GM13977 (cell line): ENCODE measurements around the gene ORMDL3.
"Not testable (repeated sequence)": the region's sequence is repeated elsewhere in the genome, so short reads cannot be mapped to it uniquely, and the experiment has no call there.

Experiments used
- DNase-seq: peaks from one replicate; pipeline ENCODE4 v3.0.0; 2012; ENCODE audit warnings: low spot score
- in situ Hi-C: fragments of 300-500 bp; cut with MboI; formaldehyde crosslinking; loops from one replicate; pipeline ENCODE4 v1.12.0; 2022; ENCODE audit warnings: low sequenced_read_pairs, low pct_unique_long_range_greater_than_20kb, mixed read lengths, inconsistent platforms; ENCODE audit not compliant: unreplicated experiment
- TF ChIP-seq, protein P1 (sequence below): IDR thresholded peaks from 2 replicates; pipeline ENCODE4 v1.5.1; 2012; ENCODE audit warnings: mild to moderate bottlenecking, control low read depth; ENCODE audit not compliant: insufficient read depth; ENCODE audit errors: extremely low read depth, missing control alignments

The ORMDL3 gene

DNA sequence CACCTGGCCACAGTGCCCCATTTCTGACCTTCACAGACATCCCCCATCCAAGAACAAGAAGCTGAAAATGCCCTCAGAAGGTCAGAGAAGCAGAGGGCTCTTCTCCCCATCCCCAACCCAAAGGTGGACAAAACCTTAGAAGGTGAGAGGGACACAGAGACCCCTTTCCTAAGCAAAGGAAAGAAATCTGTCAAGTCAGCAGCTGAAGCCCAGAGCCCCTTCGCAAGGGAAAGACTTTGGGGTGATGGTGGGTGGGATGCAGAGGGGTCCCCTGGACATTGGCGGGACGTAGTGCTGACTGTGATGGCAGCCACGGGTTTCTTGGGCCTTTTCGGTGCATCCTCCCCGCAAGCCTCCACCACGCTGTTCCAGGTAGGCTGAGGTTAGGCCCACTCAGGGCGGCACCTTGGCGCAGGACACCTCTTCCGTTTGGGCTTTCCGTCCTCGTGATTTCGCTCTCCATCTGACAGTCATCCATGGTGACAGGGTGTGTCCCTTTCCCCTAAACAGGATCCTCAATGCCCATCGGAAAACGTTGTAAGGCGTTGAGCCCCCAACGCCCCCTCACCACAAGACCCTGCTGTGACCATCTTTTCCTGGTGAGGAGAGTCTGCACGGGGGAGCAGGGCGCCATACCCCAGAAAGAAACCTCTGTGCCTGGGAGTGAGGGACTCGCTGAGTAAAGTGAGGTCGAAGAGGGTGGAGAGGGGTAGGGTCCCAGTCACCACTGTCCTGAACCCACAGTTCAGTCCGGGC lies 24.7 kb upstream of the ORMDL3 start:
- in situ Hi-C loops = no loop called here
- DNase-seq = no peak
- TF ChIP-seq, protein P1, sequence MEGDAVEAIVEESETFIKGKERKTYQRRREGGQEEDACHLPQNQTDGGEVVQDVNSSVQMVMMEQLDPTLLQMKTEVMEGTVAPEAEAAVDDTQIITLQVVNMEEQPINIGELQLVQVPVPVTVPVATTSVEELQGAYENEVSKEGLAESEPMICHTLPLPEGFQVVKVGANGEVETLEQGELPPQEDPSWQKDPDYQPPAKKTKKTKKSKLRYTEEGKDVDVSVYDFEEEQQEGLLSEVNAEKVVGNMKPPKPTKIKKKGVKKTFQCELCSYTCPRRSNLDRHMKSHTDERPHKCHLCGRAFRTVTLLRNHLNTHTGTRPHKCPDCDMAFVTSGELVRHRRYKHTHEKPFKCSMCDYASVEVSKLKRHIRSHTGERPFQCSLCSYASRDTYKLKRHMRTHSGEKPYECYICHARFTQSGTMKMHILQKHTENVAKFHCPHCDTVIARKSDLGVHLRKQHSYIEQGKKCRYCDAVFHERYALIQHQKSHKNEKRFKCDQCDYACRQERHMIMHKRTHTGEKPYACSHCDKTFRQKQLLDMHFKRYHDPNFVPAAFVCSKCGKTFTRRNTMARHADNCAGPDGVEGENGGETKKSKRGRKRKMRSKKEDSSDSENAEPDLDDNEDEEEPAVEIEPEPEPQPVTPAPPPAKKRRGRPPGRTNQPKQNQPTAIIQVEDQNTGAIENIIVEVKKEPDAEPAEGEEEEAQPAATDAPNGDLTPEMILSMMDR = no peak

DNA sequence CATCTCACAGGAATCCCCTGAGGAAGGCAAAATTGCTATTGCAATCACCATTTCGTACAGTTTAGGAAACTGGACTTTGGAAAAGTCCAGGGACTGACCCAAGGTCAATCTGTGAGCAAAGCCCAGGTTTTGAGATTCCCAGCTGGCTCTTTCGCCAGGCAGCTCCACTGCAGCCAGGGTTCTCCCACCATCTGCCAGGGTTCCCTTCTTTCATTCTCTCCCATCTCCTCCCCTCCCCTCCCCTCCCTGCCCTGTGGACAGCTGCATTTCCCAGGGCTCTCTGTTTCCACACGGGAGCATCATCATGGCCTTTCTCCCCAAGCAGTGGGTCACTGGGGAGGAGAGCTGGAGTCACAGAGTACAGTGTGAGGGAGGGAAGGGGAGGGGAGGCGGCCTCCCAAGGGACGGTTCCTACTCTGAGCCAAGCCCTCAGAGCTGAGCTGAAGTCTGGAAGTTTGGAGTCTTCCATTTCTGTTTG lies 23.5 kb upstream of the ORMDL3 start:
- in situ Hi-C loops = no loop called here
- no peak for DNase-seq
- TF ChIP-seq, protein P1 = no peak

DNA sequence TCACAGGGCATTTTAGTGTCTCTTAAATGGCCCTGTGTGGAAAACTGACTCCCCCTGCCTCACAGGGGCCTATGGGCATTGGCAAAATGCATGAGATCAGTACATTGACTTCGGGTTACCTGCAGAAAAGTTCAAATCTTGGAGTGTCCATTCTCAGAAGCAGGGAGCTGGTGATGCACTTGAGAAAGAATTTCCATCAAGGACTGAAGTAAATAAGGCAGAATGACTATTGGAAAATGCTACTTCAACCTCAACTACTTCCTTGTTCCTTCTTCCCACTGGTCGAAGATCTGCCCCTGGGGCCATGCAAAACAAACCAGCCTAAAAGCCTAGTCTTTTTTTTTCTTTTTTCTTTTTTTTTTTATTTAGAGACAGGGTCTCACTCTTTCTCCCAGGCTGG lies 21.6 kb upstream of the ORMDL3 start:
- TF ChIP-seq, protein P1 = no peak
- no peak for DNase-seq
- in situ Hi-C loops = no loop called here

DNA sequence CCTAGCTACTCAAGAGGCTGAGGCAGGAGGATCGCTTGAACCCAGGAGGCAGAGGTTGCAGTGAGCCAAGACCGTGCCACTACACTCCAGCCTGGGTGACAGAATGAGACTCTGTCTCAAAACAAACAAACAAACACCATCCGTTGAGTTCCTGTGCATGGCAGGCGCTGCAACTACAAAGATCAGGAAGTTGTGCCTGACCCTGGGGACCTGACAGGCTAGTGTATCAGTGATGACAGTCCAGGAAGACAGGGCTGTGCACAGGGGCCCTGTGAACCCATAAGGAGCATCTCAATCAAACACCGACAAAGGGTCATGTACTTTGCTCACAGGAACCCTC lies 21.1 kb upstream of the ORMDL3 start:
- in situ Hi-C loops, DNase-seq: not testable (repeated sequence)

DNA sequence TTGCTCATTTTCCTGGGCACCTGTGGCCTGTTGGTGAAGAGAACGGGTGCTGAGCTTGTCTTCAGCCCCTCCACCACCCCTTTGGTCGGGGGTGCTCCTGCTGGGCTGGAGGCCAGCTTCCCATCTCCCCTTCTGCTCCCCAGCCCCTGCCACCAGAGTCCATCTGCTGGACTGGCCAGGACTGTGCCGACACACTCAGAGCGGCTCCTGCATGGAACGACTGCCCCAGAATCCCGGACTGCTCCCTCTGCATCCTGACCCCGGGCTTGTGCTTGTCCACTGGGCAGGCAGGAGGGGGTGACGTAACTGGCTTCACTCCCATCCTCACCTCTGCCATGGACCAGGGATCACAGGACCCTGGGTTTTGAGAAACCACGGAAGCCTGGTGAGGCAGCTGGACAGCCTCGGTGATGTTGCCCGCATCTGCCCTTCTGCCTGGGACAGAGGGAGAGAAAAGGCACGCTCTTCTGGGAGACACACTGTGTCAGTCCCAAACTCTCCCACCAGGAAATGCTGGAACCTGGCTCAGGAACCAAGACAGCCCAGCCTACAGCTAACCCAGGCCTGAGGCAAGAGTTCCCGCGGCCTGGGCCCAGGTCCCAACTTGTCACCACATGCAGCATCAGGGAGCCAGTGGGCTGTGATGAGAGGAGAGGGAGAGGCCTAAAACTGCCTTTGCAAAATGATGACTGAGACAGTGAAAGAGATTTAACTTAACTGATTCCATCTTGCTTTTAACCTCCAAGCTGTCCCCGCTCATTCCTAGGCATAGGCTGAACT lies 19.3 kb upstream of the ORMDL3 start:
- TF ChIP-seq, protein P1 = no peak
- in situ Hi-C loops = no loop called here
- no peak for DNase-seq

DNA sequence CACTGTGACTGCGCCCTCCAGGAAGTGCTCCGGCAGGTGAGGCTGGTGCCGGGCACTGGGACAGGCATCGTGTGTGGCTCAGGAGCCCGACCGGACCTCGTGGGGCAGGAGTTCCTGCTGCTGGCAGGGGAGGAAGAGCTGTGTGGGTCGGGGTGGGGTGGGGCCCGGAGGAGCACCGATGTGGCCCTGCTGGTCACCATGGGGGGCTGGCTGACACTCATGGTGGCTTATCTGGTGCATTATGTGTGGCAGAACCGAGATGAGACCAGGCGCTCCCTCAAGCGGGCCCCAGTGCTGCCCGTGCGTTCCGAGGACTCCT lies 17.0 kb upstream of the ORMDL3 start:
- TF ChIP-seq, protein P1 = no peak
- no peak for DNase-seq
- in situ Hi-C loops = no loop called here

DNA sequence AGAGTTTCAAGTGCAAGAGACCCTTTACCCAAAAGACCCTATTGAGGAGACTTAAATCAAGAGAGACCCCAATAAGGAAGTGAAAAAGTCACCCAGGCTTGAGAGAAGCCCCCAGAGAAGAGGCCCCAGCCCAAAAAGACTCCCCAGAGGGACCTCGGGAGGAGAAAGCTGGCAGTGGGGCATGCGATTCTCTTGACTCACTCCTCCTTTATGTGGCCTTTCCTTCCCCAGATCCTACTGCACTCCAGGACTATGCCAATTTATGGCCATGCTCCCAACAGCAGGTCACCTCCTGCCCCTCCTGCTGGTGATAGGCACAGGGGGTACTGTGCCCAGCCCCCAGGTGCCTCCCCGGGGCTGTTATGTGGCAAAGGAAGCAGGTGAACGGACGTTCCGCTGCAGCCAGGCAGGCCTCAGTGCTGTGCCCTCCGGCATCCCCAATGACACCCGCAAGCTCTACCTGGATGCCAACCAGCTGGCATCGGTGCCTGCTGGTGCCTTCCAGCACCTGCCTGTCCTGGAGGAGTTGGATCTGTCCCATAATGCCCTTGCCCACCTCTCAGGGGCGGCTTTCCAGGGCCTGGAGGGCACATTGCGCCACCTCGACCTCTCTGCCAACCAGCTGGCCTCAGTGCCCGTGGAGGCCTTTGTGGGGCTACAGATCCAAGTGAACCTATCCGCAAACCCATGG lies 16.4 kb upstream of the ORMDL3 start:
- DNase-seq = no peak
- in situ Hi-C loops = no loop called here
- TF ChIP-seq, protein P1 = no peak
